ENCODE results near the gene UHRF1. TPM values are rescaled to one million over a fixed set of nuclear protein-coding genes. Genes with fewer than 3 reads are reported as not detected.

Gene UHRF1
- 25.9 and 26.8 TPM in 2 replicates for total RNA-seq

GRCh38 chr19:4909156-4909896 is at the start of gene UHRF1:
Gene UHRF1 (plus strand): TSS chr19:4909501. CDS start chr19:4910886, 1,385 bp downstream.

GRCh38 chr19:4867534-4868285 is 41.6 kb upstream of the UHRF1 start, which contains the start of gene PLIN3:
Gene PLIN3 (minus strand): TSS chr19:4867667. CDS start chr19:4861394, 6,273 bp downstream.

GRCh38 chr19:4902796-4903195 is 6.5 kb upstream of the UHRF1 start, which contains the start of gene ARRDC5:
Gene ARRDC5 (minus strand): TSS chr19:4902896. CDS start chr19:4902825, 71 bp downstream.

GRCh38 chr19:4968462-4969291 is 59.4 kb downstream of the UHRF1 start, which contains the start of gene KDM4B:
Gene KDM4B (plus strand): TSS chr19:4969113. CDS start chr19:5032891, 63,778 bp downstream.

Small RNA genes within 50 kb of the gene (small RNA-seq; reads per million reads assigned to genes)
- gene MIR4747: 0.23 reads per million

Other genes with a start within 250 kb of the UHRF1 start
- gene MYDGF, start 239.2 kb upstream of the UHRF1 start, total RNA-seq: 82.8 and 131 TPM in 2 replicates
- gene DPP9, start 185.7 kb upstream of the UHRF1 start, total RNA-seq: 36.5 and 52.5 TPM in 2 replicates
- gene FEM1A, start 117.8 kb upstream of the UHRF1 start, total RNA-seq: 17.3 and 20.8 TPM in 2 replicates
- 3.3 and 3.5 TPM in 2 replicates for gene TICAM1, start 77.8 kb upstream of the UHRF1 start, total RNA-seq
- 161 and 270 TPM in 2 replicates for gene PLIN3, start 41.8 kb upstream of the UHRF1 start, total RNA-seq
- gene ARRDC5, start 6.6 kb upstream of the UHRF1 start, total RNA-seq: not detected in 2 replicates
- 80.1 and 92.6 TPM in 2 replicates for gene KDM4B, start 59.6 kb downstream of the UHRF1 start, total RNA-seq